ENCODE results near the gene ATP2B2. TPM values are rescaled to one million over a fixed set of nuclear protein-coding genes. Genes with fewer than 3 reads are reported as not detected.

The ATP2B2 gene
- total RNA-seq, 4 donors from 2014 or later: 0.11 to 0.42 (median 0.15) TPM; not detected in 1

- no peak for DNase-seq
- WGBS, 2 donors: 75 to 82% methylated on average over 7 of the region's 7 CpGs
- intact Hi-C loops (cut with DNase I): no loop called here
- Histone ChIP-seq H3K27me3 (no peaks in the 10 kb centered on the region), H3K9me3 (no peaks in the 10 kb centered on the region), H3K27ac (no peak overlapping the region), H3K4me1 (no peaks in the 10 kb centered on the region), H3K4me3 (replicated peaks in 1 of 3) (no peak overlapping the region), H3K36me3 (no peaks in the 10 kb centered on the region)
- TF ChIP-seq POLR2A (IDR thresholded peaks at IDR 0.05): no peak
- TF ChIP-seq CTCF (IDR thresholded peaks at IDR 0.05): no peak
Measured at GRCh38 chr3:10519236-10519635, 13.8 kb upstream of the ATP2B2 start.

- DNase-seq: no peak
Measured at GRCh38 chr3:10518506-10519150, 13.2 kb upstream of the ATP2B2 start.

GRCh38 chr3:10517627-10518026, 12.2 kb upstream of the ATP2B2 start:
- DNase-seq: no peak
- no peaks in the 10 kb centered on the region for H3K4me1 ChIP-seq
- H3K27ac ChIP-seq: no peak overlapping the region
- H3K27me3 ChIP-seq: no peaks in the 10 kb centered on the region
- no peaks in the 10 kb centered on the region for H3K36me3 ChIP-seq
- H3K4me3 ChIP-seq (replicated peaks in 1 of 3): no peak overlapping the region
- TF ChIP-seq POLR2A (IDR thresholded peaks at IDR 0.05) (no peak), CTCF (IDR thresholded peaks at IDR 0.05) (no peak)
- 63 to 68% methylated on average over 5 to 7 of the region's 7 CpGs for WGBS, 2 donors
- no peaks in the 10 kb centered on the region for H3K9me3 ChIP-seq
- intact Hi-C loops (cut with DNase I): no loop called here

More at GRCh38 chr3:10518506-10519150, 13.2 kb upstream of the ATP2B2 start:
- Histone ChIP-seq H3K9me3 (no peaks in the 10 kb centered on the region), H3K4me1 (no peaks in the 10 kb centered on the region), H3K27me3 (no peaks in the 10 kb centered on the region), H3K36me3 (no peaks in the 10 kb centered on the region), H3K27ac (no peak overlapping the region), H3K4me3 (replicated peaks in 1 of 3) (no peak overlapping the region)
- no peak for TF ChIP-seq CTCF (IDR thresholded peaks at IDR 0.05)
- no peak for TF ChIP-seq POLR2A (IDR thresholded peaks at IDR 0.05)
- intact Hi-C loops (cut with DNase I): no loop called here
- 65 to 70% methylated on average over 13 of the region's 13 CpGs for WGBS, 2 donors

GRCh38 chr3:10516544-10517452, 11.4 kb upstream of the ATP2B2 start:
- intact Hi-C loops (cut with DNase I): no loop called here
- Histone ChIP-seq H3K36me3 (no peaks in the 10 kb centered on the region), H3K27ac (no peak overlapping the region), H3K27me3 (no peaks in the 10 kb centered on the region), H3K4me3 (replicated peaks in 1 of 3) (no peak overlapping the region), H3K4me1 (no peaks in the 10 kb centered on the region), H3K9me3 (no peaks in the 10 kb centered on the region)
- TF ChIP-seq POLR2A (IDR thresholded peaks at IDR 0.05): no peak
- no peak for DNase-seq
- WGBS, 2 donors: 57 to 59% methylated on average over 12 to 14 of the region's 14 CpGs

GRCh38 chr3:10515884-10516495, 10.6 kb upstream of the ATP2B2 start:
- no peaks in the 10 kb centered on the region for H3K27me3 ChIP-seq
- H3K27ac ChIP-seq: no peak overlapping the region
- H3K9me3 ChIP-seq: no peaks in the 10 kb centered on the region
- TF ChIP-seq CTCF (IDR thresholded peaks at IDR 0.05): no peak
- no peak for TF ChIP-seq POLR2A (IDR thresholded peaks at IDR 0.05)
- no peaks in the 10 kb centered on the region for H3K4me1 ChIP-seq
- H3K36me3 ChIP-seq: no peaks in the 10 kb centered on the region
- H3K4me3 ChIP-seq (replicated peaks in 1 of 3): no peak overlapping the region
- DNase-seq: no peak
- WGBS, 2 donors: 61 to 76% methylated on average over 7 of the region's 7 CpGs
- intact Hi-C loops (cut with DNase I): no loop called here

All from thyroid gland (tissue), 4 donors.